Measurements from ENCODE around the gene CSMD2. TPM values are rescaled to one million over a fixed set of nuclear protein-coding genes. Genes with fewer than 3 reads are reported as not detected.

CSMD2 gene
- total RNA-seq, 1 donor from 2014 or later: 2.6 TPM

GRCh38 chr1:33960188-33960895 is 204.7 kb downstream of the CSMD2 start:
- no peaks in the 10 kb centered on the region for H3K9me3 ChIP-seq (ENCODE audit: low read depth)
- H3K79me2 ChIP-seq (ENCODE audit: low read depth): no peaks in the 10 kb centered on the region
- H3K9ac ChIP-seq: no peak overlapping the region
- Mint-ChIP-seq H3K27me3 (ENCODE audit: insufficient read depth, low read depth) (peaks cover 4% of the 10 kb centered on the region), H3K27ac (no peak overlapping the region), H3K36me3 (no peaks in the 10 kb centered on the region), H3K4me1 (peaks cover 38% of the 10 kb centered on the region), H3K4me3 (no peak overlapping the region), H3K9me3 (no peaks in the 10 kb centered on the region)
- H3K4me1 ChIP-seq: no peaks in the 10 kb centered on the region
- H3K4me3 ChIP-seq: no peak overlapping the region
- no peaks in the 10 kb centered on the region for H4K20me1 ChIP-seq (ENCODE audit: low read depth)
- H3K36me3 ChIP-seq: no peaks in the 10 kb centered on the region
- no peak overlapping the region for H2AFZ ChIP-seq (replicated peaks)
- no peak for DNase-seq (ENCODE audit: low spot score)
- H3K27ac ChIP-seq: no peak overlapping the region
- no peaks in the 10 kb centered on the region for H3F3A ChIP-seq (ENCODE audit: low read depth)
- no peak overlapping the region for H3K4me2 ChIP-seq
- TF ChIP-seq EZH2phosphoT487 (IDR thresholded peaks at IDR 0.05) (no peak), EZH2 (IDR thresholded peaks at IDR 0.05) (no peak), CTCF (IDR thresholded peaks at IDR 0.05) (no peak)
- H3K27me3 ChIP-seq: no peaks in the 10 kb centered on the region

GRCh38 chr1:33957854-33958253 is 207.2 kb downstream of the CSMD2 start:
- H3F3A ChIP-seq (ENCODE audit: low read depth): no peaks in the 10 kb centered on the region
- H3K9me3 ChIP-seq (ENCODE audit: low read depth): no peaks in the 10 kb centered on the region
- H3K36me3 ChIP-seq: no peaks in the 10 kb centered on the region
- Mint-ChIP-seq H3K27ac (no peak overlapping the region), H3K4me3 (no peak overlapping the region), H3K36me3 (no peaks in the 10 kb centered on the region), H3K4me1 (peaks cover 38% of the 10 kb centered on the region), H3K27me3 (ENCODE audit: insufficient read depth, low read depth) (peaks cover 4% of the 10 kb centered on the region), H3K9me3 (no peaks in the 10 kb centered on the region)
- no peak overlapping the region for H3K4me2 ChIP-seq
- H3K27ac ChIP-seq: no peak overlapping the region
- TF ChIP-seq EZH2 (IDR thresholded peaks at IDR 0.05) (no peak), CTCF (IDR thresholded peaks at IDR 0.05) (no peak), EZH2phosphoT487 (IDR thresholded peaks at IDR 0.05) (no peak)
- H3K79me2 ChIP-seq (ENCODE audit: low read depth): no peaks in the 10 kb centered on the region
- H3K4me3 ChIP-seq: no peak overlapping the region
- no peaks in the 10 kb centered on the region for H3K4me1 ChIP-seq
- no peak overlapping the region for H2AFZ ChIP-seq (replicated peaks)
- no peak overlapping the region for H3K9ac ChIP-seq
- H4K20me1 ChIP-seq (ENCODE audit: low read depth): no peaks in the 10 kb centered on the region
- no peaks in the 10 kb centered on the region for H3K27me3 ChIP-seq
- DNase-seq (ENCODE audit: low spot score): no peak

- Mint-ChIP-seq H3K4me3 (no peak overlapping the region), H3K36me3 (no peaks in the 10 kb centered on the region), H3K9me3 (no peaks in the 10 kb centered on the region), H3K27me3 (ENCODE audit: insufficient read depth, low read depth) (peaks cover 3% of the 10 kb centered on the region), H3K4me1 (peaks cover 30% of the 10 kb centered on the region), H3K27ac (no peak overlapping the region)
- Histone ChIP-seq H3K4me3 (no peak overlapping the region), H3K4me1 (no peaks in the 10 kb centered on the region), H2AFZ (replicated peaks) (no peak overlapping the region), H3K9ac (no peak overlapping the region), H3K27me3 (no peaks in the 10 kb centered on the region), H3K36me3 (no peaks in the 10 kb centered on the region), H4K20me1 (ENCODE audit: low read depth) (no peaks in the 10 kb centered on the region), H3K27ac (no peak overlapping the region), H3K79me2 (ENCODE audit: low read depth) (no peaks in the 10 kb centered on the region), H3F3A (ENCODE audit: low read depth) (no peaks in the 10 kb centered on the region), H3K9me3 (ENCODE audit: low read depth) (no peaks in the 10 kb centered on the region), H3K4me2 (no peak overlapping the region)
- no peak for DNase-seq (ENCODE audit: low spot score)
- TF ChIP-seq EZH2phosphoT487 (IDR thresholded peaks at IDR 0.05) (no peak), EZH2 (IDR thresholded peaks at IDR 0.05) (no peak), CTCF (IDR thresholded peaks at IDR 0.05) (no peak)
Observed at GRCh38 chr1:33955096-33955495, 209.9 kb downstream of the CSMD2 start.

Data from neural progenitor cell (in vitro differentiated cells).